Heart left ventricle (tissue), 16 donors: ENCODE results near the gene SULT1E1. TPM values are rescaled to one million over a fixed set of nuclear protein-coding genes. Genes with fewer than 3 reads are reported as not detected.

ENCODE experiments used
- ATAC-seq, 4 donors: fragments of 200-7000 bp; cut with Tn5 transposase; one replicate each; pipeline ENCODE4 v1.9.1; 2020 to 2022; ENCODE audit warnings: moderate library complexity in 4 of 4, mild to moderate bottlenecking in 3 of 4, moderate number of reproducible peaks in 1 of 4
- DNase-seq, 5 donors: peaks; one replicate each; pipeline ENCODE4 v3.0.0-alpha.2; 2020
- H3K27ac ChIP-seq, 12 donors: fragments of 200-600 bp; sonication (generic) in 4 of 12; one replicate each; pipeline versions ENCODE4 v1.5.0 to v1.8.0; 2016 to 2022; ENCODE audit warnings: mild to moderate bottlenecking in 2 of 12
- H3K27me3 ChIP-seq, 9 donors: fragments of 200-600 bp; sonication (generic) in 2 of 9; one replicate each; pipeline versions ENCODE4 v1.5.1 to v1.8.0; 2016 to 2022; ENCODE audit warnings: mild to moderate bottlenecking in 3 of 9
- H3K36me3 ChIP-seq, 9 donors: fragments of 200-600 bp; sonication (generic) in 2 of 9; one replicate each; pipeline versions ENCODE4 v1.5.0 to v1.8.0; 2018 to 2022; ENCODE audit warnings: mild to moderate bottlenecking in 2 of 9
- H3K4me1 ChIP-seq, 12 donors: fragments of 200-600 bp; sonication (generic) in 4 of 12; one replicate each; pipeline versions ENCODE4 v1.5.0 to v1.8.0; 2016 to 2022; ENCODE audit warnings: mild to moderate bottlenecking in 3 of 12
- H3K4me3 ChIP-seq, 12 donors: fragments of 200-600 bp; sonication (generic) in 4 of 12; one replicate each; pipeline versions ENCODE4 v1.5.0 to v1.8.0; 2017 to 2022; ENCODE audit warnings: mild to moderate bottlenecking in 9 of 12, moderate library complexity in 4 of 12
- H3K9me3 ChIP-seq, 12 donors: fragments of 200-600 bp; sonication (generic) in 4 of 12; one replicate each; pipeline versions ENCODE4 v1.5.0 to v1.8.0; 2016 to 2022; ENCODE audit warnings: mild to moderate bottlenecking in 1 of 12
- CTCF ChIP-seq, 12 donors: fragments of 200-600 bp; sonication (generic) in 4 of 12; IDR thresholded peaks; one replicate each; pipeline versions ENCODE4 v1.5.0 to v1.8.0; 2018 to 2022; ENCODE audit warnings: antibody characterized with exemption in 12 of 12, mild to moderate bottlenecking in 5 of 12
- POLR2A ChIP-seq, 2 donors: fragments of 450-650 bp; IDR thresholded peaks; one replicate each; pipeline ENCODE4 v1.6.1; 2017; ENCODE audit warnings: antibody characterized with exemption in 2 of 2, mild to moderate bottlenecking in 2 of 2, moderate library complexity in 2 of 2
- WGBS, 4 donors: extraction: QIAGEN DNeasy Blood & Tissue Kit in 2 of 4; methylation state at CpG; one replicate each; pipeline versions ENCODE4 v1.1.5 to v1.1.7; 2013 to 2018; 5-methylcytosine and 5-hydroxymethylcytosine counted together
- intact Hi-C, 10 donors: fragments of 100-400 bp; cut with DNase I; formaldehyde crosslinking; loops; one replicate each; pipeline versions ENCODE4 v1.11.1 to v1.14.2; 2022
- polyA plus RNA-seq, 2 donors: library from polyadenylated mRNA; stranded (reverse); fragments of 200-250 nt; gene quantifications; one replicate each; pipeline ENCODE4 v1.2.3, GENCODE V29; 2013
- total RNA-seq, 9 donors: library from RNA; depleted of rRNA in 2 of 9; stranded (reverse); fragments of >200 nt in 2 of 9; fragmentation: NEBNext Ultra II Directional in 3 of 9; extraction: Animal tissue kit (Norgen Biotek cat#: 25700) in 3 of 9; gene quantifications; one replicate each; pipeline versions ENCODE4 v1.1.0 to v1.2.4, GENCODE V29; 2016 to 2023
- donor health status: ischemic (EF 13 %, LVEDD 7.1; RV severe dilation, severe dysfunction).
- donor health status: healthy with polysubstance abuse.
- donor health status: DM: no; HTN: yes; CAD: no.
- donor health status: DM: no; HTN: no; CAD: no.
- donor health status: ischemic (EF 25% LVEDD 6.9; RV normal size, moderate dysfunction).
- donor health status: ischemic (EF 25% LVEDD 5.7; RV mildly dilated, moderate dysfunction).
- donor health status: healthy.
- donor health status: DM: yes; HTN: yes; CAD: no.
- donor health status: ischemic (EF 35%, LVEDD 5.7; RV mildly dilated, moderate dysfunction).
- donor health status: nonischemic (EF 11% LVEDD 7.7; RV severe dilation, severe dysfunction).
- donor health status: DM: yes; HTN: yes; CAD: no.
- donor health status: PGD.
- donor health status: ischemic (EF 29% LVEDD 5.4; RV normal size, mild dysfunction).
- donor health status: nonischemic (EF 23%, LVEDD 6.1; RV moderate dilation, normal function).

SULT1E1 gene
- total and polyA plus RNA-seq, 11 donors: not detected

- Histone ChIP-seq H3K36me3 (no peaks in the 10 kb centered on the region), H3K27me3 (no peaks in the 10 kb centered on the region), H3K4me1 (peaks cover 0 to 12% (median 0%) of the 10 kb centered on the region in 12 donors), H3K9me3 (no peaks in the 10 kb centered on the region), H3K4me3 (no peak overlapping the region), H3K27ac (peak overlapping the region in 1 of 12 donors; percentile 82)
- 69 to 76% (median 75%) methylated on average over 10 of the region's 10 CpGs for WGBS, 4 donors
- DNase-seq: no peak
- intact Hi-C loops: no loop called here
- TF ChIP-seq CTCF (IDR thresholded peaks at IDR 0.05) (no peak), POLR2A (IDR thresholded peaks at IDR 0.05) (no peak)
- ATAC-seq: no peak
Measured at GRCh38 chr4:69832326-69833030, 27.5 kb downstream of the SULT1E1 start.

GRCh38 chr4:69831646-69832325 is 28.2 kb downstream of the SULT1E1 start:
- DNase-seq: peak; percentile 23 to 48 (median 31)
- peak overlapping the region in 1 of 12 donors; percentile 46 for H3K4me3 ChIP-seq
- peak; percentile 67 to 91 (median 76) for ATAC-seq
- intact Hi-C loops: no loop called here
- TF ChIP-seq CTCF (IDR thresholded peaks at IDR 0.05) (no peak), POLR2A (IDR thresholded peaks at IDR 0.05) (no peak)
- H3K4me1 ChIP-seq: peaks cover 0 to 12% (median 0%) of the 10 kb centered on the region in 12 donors
- WGBS, 4 donors: 80 to 86% (median 83%) methylated on average over 16 of the region's 16 CpGs
- no peaks in the 10 kb centered on the region for H3K27me3 ChIP-seq
- no peaks in the 10 kb centered on the region for H3K9me3 ChIP-seq
- H3K27ac ChIP-seq: peak overlapping the region in 1 of 12 donors; percentile 82
- H3K36me3 ChIP-seq: no peaks in the 10 kb centered on the region

GRCh38 chr4:69831270-69831627 is 28.7 kb downstream of the SULT1E1 start:
- WGBS, 4 donors: 75 to 83% (median 79%) methylated on average over 5 of the region's 5 CpGs
- Histone ChIP-seq H3K36me3 (no peaks in the 10 kb centered on the region), H3K4me1 (peaks cover 0 to 12% (median 0%) of the 10 kb centered on the region in 12 donors), H3K27me3 (no peaks in the 10 kb centered on the region), H3K4me3 (peak overlapping the region in 1 of 12 donors; percentile 46), H3K27ac (peak overlapping the region in 1 of 12 donors; percentile 82), H3K9me3 (no peaks in the 10 kb centered on the region)
- ATAC-seq: no peak
- no peak for TF ChIP-seq CTCF (IDR thresholded peaks at IDR 0.05)
- no peak for TF ChIP-seq POLR2A (IDR thresholded peaks at IDR 0.05)
- intact Hi-C loops: no loop called here
- DNase-seq: no peak

GRCh38 chr4:69830560-69831269 is 29.2 kb downstream of the SULT1E1 start:
- no peak for ATAC-seq
- 58 to 64% (median 61%) methylated on average over 6 of the region's 6 CpGs for WGBS, 4 donors
- H3K4me3 ChIP-seq: no peak overlapping the region
- no peak for TF ChIP-seq CTCF (IDR thresholded peaks at IDR 0.05)
- no peak for TF ChIP-seq POLR2A (IDR thresholded peaks at IDR 0.05)
- no peaks in the 10 kb centered on the region for H3K27me3 ChIP-seq
- intact Hi-C loops: no loop called here
- H3K4me1 ChIP-seq: peaks cover 0 to 12% (median 0%) of the 10 kb centered on the region in 12 donors
- H3K27ac ChIP-seq: peak overlapping the region in 1 of 12 donors; percentile 82
- H3K36me3 ChIP-seq: no peaks in the 10 kb centered on the region
- DNase-seq: no peak
- H3K9me3 ChIP-seq: no peaks in the 10 kb centered on the region
